Natural killer cell (primary cell): ENCODE results near the gene LMX1A. TPM values are rescaled to one million over a fixed set of nuclear protein-coding genes. Genes with fewer than 3 reads are reported as not detected.

Experiments used
- ATAC-seq, 3 donors: fragments of 150-1000 bp in 2 of 3; fragments of 200-7000 bp in 1 of 3; cut with Tn5 transposase; 1 replicate in 1 of 3; 2 replicates in 2 of 3; pipeline ENCODE4 v1.10.0; 2021; ENCODE audit warnings: mild to moderate bottlenecking in 2 of 3, moderate library complexity in 2 of 3
- DNase-seq, 2 donors: peaks; one replicate each; pipeline versions ENCODE4 v3.0.0 to v3.0.0-alpha.2; 2013 to 2021; ENCODE audit warnings: mixed read lengths in 1 of 2
- H3K27ac ChIP-seq: one replicate; pipeline ENCODE4 v1.5.1; 2013; ENCODE audit warnings: mild to moderate bottlenecking, low read length
- H3K27me3 ChIP-seq: one replicate; pipeline ENCODE4 v1.6.1; 2013; ENCODE audit warnings: low read length; ENCODE audit not compliant: control insufficient read depth, insufficient read depth
- H3K36me3 ChIP-seq: one replicate; pipeline ENCODE4 v1.6.1; 2013; ENCODE audit warnings: low read length; ENCODE audit not compliant: control insufficient read depth, insufficient read depth
- H3K4me1 ChIP-seq: one replicate; pipeline ENCODE4 v1.6.1; 2013; ENCODE audit warnings: low read length; ENCODE audit not compliant: control insufficient read depth, insufficient read depth
- H3K4me3 ChIP-seq: one replicate; pipeline ENCODE4 v1.5.1; 2013; ENCODE audit warnings: low read length
- H3K9me3 ChIP-seq: one replicate; pipeline ENCODE4 v1.6.1; 2013; ENCODE audit warnings: low read length; ENCODE audit not compliant: control insufficient read depth, insufficient read depth
- H3K27ac Mint-ChIP-seq, 2 donors: one replicate each; pipeline ENCODE4 v1.8.0; 2022; ENCODE audit warnings: mild to moderate bottlenecking in 2 of 2, mixed read lengths in 2 of 2, moderate library complexity in 1 of 2
- H3K27me3 Mint-ChIP-seq, 2 donors: one replicate each; pipeline ENCODE4 v1.8.0; 2022; ENCODE audit warnings: low read depth in 2 of 2, mixed read lengths in 2 of 2
- H3K36me3 Mint-ChIP-seq: one replicate; pipeline ENCODE4 v1.8.0; 2022; ENCODE audit warnings: mixed read lengths
- H3K4me1 Mint-ChIP-seq, 2 donors: one replicate each; pipeline ENCODE4 v1.8.0; 2022; ENCODE audit warnings: mixed read lengths in 2 of 2
- H3K4me3 Mint-ChIP-seq: one replicate; pipeline ENCODE4 v1.8.0; 2022; ENCODE audit warnings: mild to moderate bottlenecking, moderate library complexity, mixed read lengths
- H3K9me3 Mint-ChIP-seq, 2 donors: one replicate each; pipeline ENCODE4 v1.8.0; 2022; ENCODE audit warnings: mixed read lengths in 2 of 2
- WGBS: methylation state at CpG from one replicate; pipeline ENCODE4 v1.1.7; 2013; ENCODE audit warnings: missing lambda C conversion rate; ENCODE audit not compliant: insufficient coverage; 5-methylcytosine and 5-hydroxymethylcytosine counted together
- intact Hi-C: fragments of 100-400 bp; cut with micrococcal nuclease; formaldehyde crosslinking; loops from one replicate; pipeline ENCODE4 v1.14.2; 2022
- total RNA-seq, 4 donors: library from RNA; stranded (reverse); fragments of 120-200 nt in 1 of 4; gene quantifications; one replicate each; pipeline versions ENCODE4 v1.2.3 to v1.2.4, GENCODE V29; 2013 to 2022
- TF ChIP-seq, protein P1 (sequence below): fragments of 200-600 bp; IDR thresholded peaks from one replicate; pipeline ENCODE4 v1.8.0; 2022; ENCODE audit warnings: antibody characterized with exemption

The LMX1A gene
- total RNA-seq, 3 donors from 2014 or later (not counting 1 experiment from before 2014, with no cell fraction given), result not detected

DNA sequence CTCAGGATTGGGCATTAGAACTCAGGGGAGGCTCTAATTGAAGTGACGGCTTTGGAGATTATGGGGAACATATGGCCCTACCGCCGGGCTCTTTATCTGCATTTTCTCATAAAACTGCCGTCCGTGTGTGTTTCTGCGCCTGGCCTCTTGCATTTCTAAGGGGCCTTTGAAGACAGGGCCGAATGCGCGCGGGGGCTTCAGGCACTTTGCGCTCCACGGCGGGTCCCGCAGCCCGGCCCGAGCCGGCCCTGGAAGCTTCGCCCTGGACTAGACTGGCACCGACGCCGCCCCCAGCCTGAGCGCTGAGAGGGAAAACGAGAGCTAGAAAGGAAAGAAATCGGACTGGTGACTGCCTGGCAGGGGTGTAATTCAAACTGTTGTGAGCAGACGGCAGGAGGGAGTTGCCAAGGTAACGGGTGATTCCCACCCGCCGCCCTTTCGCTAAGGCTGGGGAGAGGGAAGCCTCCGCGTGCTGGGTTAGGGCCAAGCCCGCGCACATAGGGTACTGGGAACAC, 120.7 kb downstream of the LMX1A start:
- Mint-ChIP-seq H3K4me3 (no peak overlapping the region), H3K27ac (no peak overlapping the region), H3K27me3 (peaks cover 41 to 66% of the 10 kb centered on the region in 2 donors), H3K4me1 (peaks cover 0 to 4% of the 10 kb centered on the region in 2 donors), H3K36me3 (no peaks in the 10 kb centered on the region), H3K9me3 (no peaks in the 10 kb centered on the region)
- Histone ChIP-seq H3K4me3 (no peak overlapping the region), H3K9me3 (no peaks in the 10 kb centered on the region), H3K36me3 (no peaks in the 10 kb centered on the region), H3K4me1 (no peaks in the 10 kb centered on the region), H3K27me3 (peaks cover 3% of the 10 kb centered on the region), H3K27ac (no peak overlapping the region)
- DNase-seq, result no peak
- TF ChIP-seq, protein P1, sequence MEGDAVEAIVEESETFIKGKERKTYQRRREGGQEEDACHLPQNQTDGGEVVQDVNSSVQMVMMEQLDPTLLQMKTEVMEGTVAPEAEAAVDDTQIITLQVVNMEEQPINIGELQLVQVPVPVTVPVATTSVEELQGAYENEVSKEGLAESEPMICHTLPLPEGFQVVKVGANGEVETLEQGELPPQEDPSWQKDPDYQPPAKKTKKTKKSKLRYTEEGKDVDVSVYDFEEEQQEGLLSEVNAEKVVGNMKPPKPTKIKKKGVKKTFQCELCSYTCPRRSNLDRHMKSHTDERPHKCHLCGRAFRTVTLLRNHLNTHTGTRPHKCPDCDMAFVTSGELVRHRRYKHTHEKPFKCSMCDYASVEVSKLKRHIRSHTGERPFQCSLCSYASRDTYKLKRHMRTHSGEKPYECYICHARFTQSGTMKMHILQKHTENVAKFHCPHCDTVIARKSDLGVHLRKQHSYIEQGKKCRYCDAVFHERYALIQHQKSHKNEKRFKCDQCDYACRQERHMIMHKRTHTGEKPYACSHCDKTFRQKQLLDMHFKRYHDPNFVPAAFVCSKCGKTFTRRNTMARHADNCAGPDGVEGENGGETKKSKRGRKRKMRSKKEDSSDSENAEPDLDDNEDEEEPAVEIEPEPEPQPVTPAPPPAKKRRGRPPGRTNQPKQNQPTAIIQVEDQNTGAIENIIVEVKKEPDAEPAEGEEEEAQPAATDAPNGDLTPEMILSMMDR, result no peak
- 3% methylated on average over 33 of the region's 33 CpGs for WGBS
- intact Hi-C loops, result no loop called here
- ATAC-seq, result no peak

DNA sequence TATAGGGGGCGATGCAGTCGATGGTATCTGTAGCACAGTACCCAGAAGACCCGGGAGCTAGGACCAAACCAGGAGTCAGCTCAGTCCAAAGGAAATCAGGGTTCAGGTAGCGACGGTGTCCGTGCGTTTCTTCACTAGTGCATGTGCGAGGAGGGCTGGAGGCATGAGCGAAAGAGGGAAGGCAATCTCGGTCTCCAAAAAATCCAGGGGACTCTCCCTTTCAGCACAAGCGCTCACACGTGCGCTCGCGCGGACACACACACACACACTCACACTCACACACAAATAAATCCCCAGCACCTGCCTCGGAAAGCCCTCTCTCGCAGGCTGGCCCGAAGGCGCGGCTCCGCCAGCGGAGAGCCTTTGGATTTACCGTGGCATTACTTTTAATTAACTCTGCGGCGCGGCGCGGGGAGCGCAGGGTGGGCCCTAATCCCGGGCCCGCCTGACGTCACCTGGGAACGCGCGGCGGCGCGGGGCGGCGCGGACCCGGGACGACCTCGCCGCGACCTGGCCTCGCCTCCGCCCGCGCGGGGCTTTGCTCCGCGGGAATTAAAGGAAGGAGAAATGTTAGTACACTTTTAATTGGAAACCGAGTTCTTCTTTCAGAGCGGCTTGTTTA, 121.2 kb downstream of the LMX1A start:
- no peak overlapping the region for H3K27ac ChIP-seq
- Mint-ChIP-seq H3K4me1 (peaks cover 0 to 4% of the 10 kb centered on the region in 2 donors), H3K27me3 (peaks cover 41 to 60% of the 10 kb centered on the region in 2 donors), H3K27ac (no peak overlapping the region), H3K36me3 (no peaks in the 10 kb centered on the region), H3K4me3 (no peak overlapping the region), H3K9me3 (no peaks in the 10 kb centered on the region)
- intact Hi-C loops, result no loop called here
- no peaks in the 10 kb centered on the region for H3K36me3 ChIP-seq
- H3K27me3 ChIP-seq, result peaks cover 3% of the 10 kb centered on the region
- DNase-seq (no peak), ATAC-seq (no peak)
- no peak overlapping the region for H3K4me3 ChIP-seq
- 4% methylated on average over 56 of the region's 56 CpGs for WGBS
- TF ChIP-seq, protein P1, result no peak
- H3K9me3 ChIP-seq, result no peaks in the 10 kb centered on the region
- H3K4me1 ChIP-seq, result no peaks in the 10 kb centered on the region

DNA sequence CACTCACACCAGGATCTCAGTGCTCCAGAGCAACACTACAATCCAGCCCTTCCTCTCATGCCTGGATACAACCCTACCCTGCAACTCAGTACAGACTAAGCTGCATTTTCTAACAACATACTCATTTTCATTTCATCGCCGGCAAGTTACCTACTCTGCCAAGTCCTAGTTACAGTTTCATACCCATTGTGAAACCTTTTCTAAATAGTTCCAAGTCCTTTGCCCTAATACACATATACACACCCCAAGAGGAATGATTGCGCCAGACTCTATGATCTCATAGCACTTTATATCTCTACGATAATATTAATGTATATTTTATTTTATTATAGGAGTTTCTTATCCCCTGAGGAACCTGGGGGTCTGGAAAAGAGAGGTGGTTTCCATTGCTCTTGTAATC, 122.4 kb downstream of the LMX1A start:
- peaks cover 41 to 58% of the 10 kb centered on the region in 2 donors for H3K27me3 Mint-ChIP-seq
- no peak overlapping the region for H3K27ac Mint-ChIP-seq
- Histone ChIP-seq H3K36me3 (no peaks in the 10 kb centered on the region), H3K4me3 (no peak overlapping the region), H3K27me3 (peaks cover 3% of the 10 kb centered on the region), H3K27ac (no peak overlapping the region), H3K4me1 (no peaks in the 10 kb centered on the region), H3K9me3 (no peaks in the 10 kb centered on the region)
- intact Hi-C loops, result no loop called here
- H3K36me3 Mint-ChIP-seq, result no peaks in the 10 kb centered on the region
- DNase-seq, result no peak
- no peaks in the 10 kb centered on the region for H3K9me3 Mint-ChIP-seq
- no peak for ATAC-seq
- H3K4me1 Mint-ChIP-seq, result peaks cover 0 to 4% of the 10 kb centered on the region in 2 donors
- no peak overlapping the region for H3K4me3 Mint-ChIP-seq
- TF ChIP-seq, protein P1, result no peak
- 96% methylated on average over 2 of the region's 4 CpGs for WGBS

DNA sequence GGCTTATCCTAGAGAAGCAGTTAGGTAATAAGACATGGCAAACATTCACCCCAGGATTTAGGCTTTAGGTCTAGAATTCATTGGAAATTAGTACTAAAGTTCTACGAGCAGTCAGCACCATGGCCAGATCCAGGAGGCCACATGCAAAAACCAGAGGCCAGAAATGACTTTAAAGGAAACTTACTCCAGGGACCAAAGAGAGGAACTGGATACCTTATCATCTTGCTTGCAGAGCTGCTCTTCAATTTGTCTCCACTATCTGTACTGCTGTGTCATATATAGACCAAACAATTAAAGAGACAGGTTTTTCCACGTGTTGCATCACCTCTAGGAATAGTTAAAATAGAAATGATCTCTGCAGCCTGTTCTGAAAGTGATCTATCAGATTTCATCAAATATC, 127.8 kb downstream of the LMX1A start:
- no peaks in the 10 kb centered on the region for H3K4me1 ChIP-seq
- peaks cover 9 to 16% of the 10 kb centered on the region in 2 donors for H3K27me3 Mint-ChIP-seq

More for the DNA sequence above, 127.8 kb downstream of the LMX1A start:
- H3K27me3 ChIP-seq, result no peaks in the 10 kb centered on the region
- H3K36me3 ChIP-seq, result no peaks in the 10 kb centered on the region
- H3K4me1 Mint-ChIP-seq, result no peaks in the 10 kb centered on the region
- peaks cover 2% of the 10 kb centered on the region in 2 donors for H3K9me3 Mint-ChIP-seq
- H3K9me3 ChIP-seq, result no peaks in the 10 kb centered on the region
- ATAC-seq (no peak), DNase-seq (no peak)
- 22% methylated on average over 1 of the region's 2 CpGs for WGBS
- no peak overlapping the region for H3K27ac ChIP-seq
- H3K4me3 ChIP-seq, result no peak overlapping the region
- intact Hi-C loops, result no loop called here
- no peak overlapping the region for H3K27ac Mint-ChIP-seq
- no peak overlapping the region for H3K4me3 Mint-ChIP-seq
- no peaks in the 10 kb centered on the region for H3K36me3 Mint-ChIP-seq
- TF ChIP-seq, protein P1, result no peak
